ENCODE results near the gene TMEM123.

TMEM123 gene

GRCh38 chr11:102401905-102402304 is 50.7 kb downstream of the TMEM123 start:
- Histone ChIP-seq H3K4me2 (ENCODE audit: low read length) (no peak overlapping the region), H3K4me3 (ENCODE audit: low read length) (no peak overlapping the region), H3K36me3 (ENCODE audit: insufficient read depth, low read length) (peaks cover 51% of the 10 kb centered on the region), H3K27me3 (ENCODE audit: control insufficient read depth, insufficient read depth, low read length) (no peaks in the 10 kb centered on the region), H3K9me3 (replicated peaks; ENCODE audit: low read length) (no peaks in the 10 kb centered on the region), H3K9ac (ENCODE audit: low read depth, low read length) (no peak overlapping the region), H3K4me1 (ENCODE audit: control insufficient read depth, insufficient read depth, low read length) (peaks cover 5% of the 10 kb centered on the region)

- H3K4me2 ChIP-seq (ENCODE audit: low read length) = no peak overlapping the region
- no peak overlapping the region for H3K4me3 ChIP-seq (ENCODE audit: low read length)
- H3K9me3 ChIP-seq (replicated peaks; ENCODE audit: low read length) = no peaks in the 10 kb centered on the region
- peaks cover 50% of the 10 kb centered on the region for H3K36me3 ChIP-seq (ENCODE audit: insufficient read depth, low read length)
- no peak overlapping the region for H3K9ac ChIP-seq (ENCODE audit: low read depth, low read length)
- H3K27me3 ChIP-seq (ENCODE audit: control insufficient read depth, insufficient read depth, low read length) = no peaks in the 10 kb centered on the region
- H3K4me1 ChIP-seq (ENCODE audit: control insufficient read depth, insufficient read depth, low read length) = peaks cover 7% of the 10 kb centered on the region
Observed at GRCh38 chr11:102400603-102401002, 52.0 kb downstream of the TMEM123 start.

- Histone ChIP-seq H3K36me3 (ENCODE audit: insufficient read depth, low read length) (peaks cover 57% of the 10 kb centered on the region), H3K4me2 (ENCODE audit: low read length) (no peak overlapping the region), H3K4me1 (ENCODE audit: control insufficient read depth, insufficient read depth, low read length) (peaks cover 7% of the 10 kb centered on the region), H3K27me3 (ENCODE audit: control insufficient read depth, insufficient read depth, low read length) (no peaks in the 10 kb centered on the region), H3K4me3 (ENCODE audit: low read length) (no peak overlapping the region), H3K9ac (ENCODE audit: low read depth, low read length) (no peak overlapping the region), H3K9me3 (replicated peaks; ENCODE audit: low read length) (no peaks in the 10 kb centered on the region)
Observed at GRCh38 chr11:102399189-102399588, 53.4 kb downstream of the TMEM123 start.

- H3K9me3 ChIP-seq (replicated peaks; ENCODE audit: low read length) = no peaks in the 10 kb centered on the region
Observed at GRCh38 chr11:102398297-102398696, 54.3 kb downstream of the TMEM123 start.

GRCh38 chr11:102396708-102397563 is 55.6 kb downstream of the TMEM123 start:
- Histone ChIP-seq H3K4me3 (ENCODE audit: low read length) (no peak overlapping the region), H3K4me2 (ENCODE audit: low read length) (no peak overlapping the region), H3K9me3 (replicated peaks; ENCODE audit: low read length) (no peaks in the 10 kb centered on the region), H3K4me1 (ENCODE audit: control insufficient read depth, insufficient read depth, low read length) (peaks cover 7% of the 10 kb centered on the region), H3K27me3 (ENCODE audit: control insufficient read depth, insufficient read depth, low read length) (no peaks in the 10 kb centered on the region), H3K9ac (ENCODE audit: low read depth, low read length) (no peak overlapping the region), H3K36me3 (ENCODE audit: insufficient read depth, low read length) (peaks cover 64% of the 10 kb centered on the region)

More at GRCh38 chr11:102398297-102398696, 54.3 kb downstream of the TMEM123 start:
- H3K9ac ChIP-seq (ENCODE audit: low read depth, low read length) = no peak overlapping the region
- peaks cover 60% of the 10 kb centered on the region for H3K36me3 ChIP-seq (ENCODE audit: insufficient read depth, low read length)
- no peak overlapping the region for H3K4me2 ChIP-seq (ENCODE audit: low read length)
- H3K27me3 ChIP-seq (ENCODE audit: control insufficient read depth, insufficient read depth, low read length) = no peaks in the 10 kb centered on the region
- peaks cover 7% of the 10 kb centered on the region for H3K4me1 ChIP-seq (ENCODE audit: control insufficient read depth, insufficient read depth, low read length)
- H3K4me3 ChIP-seq (ENCODE audit: low read length) = no peak overlapping the region

DNA sequence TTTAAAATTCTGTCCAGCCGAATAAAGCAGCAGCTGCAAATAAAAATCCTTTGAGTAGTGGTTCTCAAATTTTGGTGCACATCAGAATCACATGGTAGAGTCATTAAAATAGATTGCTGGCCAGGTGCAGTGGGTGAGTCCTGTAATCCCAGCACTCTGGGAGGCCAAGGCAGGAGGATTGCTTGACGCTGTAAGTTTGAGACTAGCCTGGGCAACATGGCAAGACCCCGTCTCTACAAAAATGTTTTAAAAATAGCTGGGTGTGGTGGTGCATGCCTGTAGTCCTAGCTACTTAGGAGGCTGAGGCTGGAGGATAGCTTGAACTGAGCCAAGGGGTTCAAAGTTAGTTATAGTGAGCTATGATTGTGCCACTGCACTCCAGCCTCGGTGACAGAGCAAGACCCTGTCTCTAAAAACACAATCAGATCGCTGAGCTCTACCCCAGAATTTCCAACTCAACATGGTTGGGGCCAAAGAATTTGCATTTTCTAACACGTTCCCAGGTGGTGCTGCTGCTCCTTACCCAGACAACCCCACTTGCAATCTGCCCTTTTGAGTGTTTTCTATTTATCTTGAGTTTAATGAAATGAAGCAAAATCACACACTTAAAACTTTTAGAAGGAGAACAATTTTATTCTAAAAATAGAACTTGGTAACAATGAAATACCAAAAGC is 56.7 kb downstream of the TMEM123 start:
- H3K36me3 ChIP-seq (ENCODE audit: insufficient read depth, low read length) = peaks cover 65% of the 10 kb centered on the region
- H3K27me3 ChIP-seq (ENCODE audit: control insufficient read depth, insufficient read depth, low read length) = no peaks in the 10 kb centered on the region
- H3K4me3 ChIP-seq (ENCODE audit: low read length) = no peak overlapping the region
- H3K4me1 ChIP-seq (ENCODE audit: control insufficient read depth, insufficient read depth, low read length) = peaks cover 11% of the 10 kb centered on the region
- no peaks in the 10 kb centered on the region for H3K9me3 ChIP-seq (replicated peaks; ENCODE audit: low read length)
- no peak overlapping the region for H3K9ac ChIP-seq (ENCODE audit: low read depth, low read length)
- no peak overlapping the region for H3K4me2 ChIP-seq (ENCODE audit: low read length)

DNA sequence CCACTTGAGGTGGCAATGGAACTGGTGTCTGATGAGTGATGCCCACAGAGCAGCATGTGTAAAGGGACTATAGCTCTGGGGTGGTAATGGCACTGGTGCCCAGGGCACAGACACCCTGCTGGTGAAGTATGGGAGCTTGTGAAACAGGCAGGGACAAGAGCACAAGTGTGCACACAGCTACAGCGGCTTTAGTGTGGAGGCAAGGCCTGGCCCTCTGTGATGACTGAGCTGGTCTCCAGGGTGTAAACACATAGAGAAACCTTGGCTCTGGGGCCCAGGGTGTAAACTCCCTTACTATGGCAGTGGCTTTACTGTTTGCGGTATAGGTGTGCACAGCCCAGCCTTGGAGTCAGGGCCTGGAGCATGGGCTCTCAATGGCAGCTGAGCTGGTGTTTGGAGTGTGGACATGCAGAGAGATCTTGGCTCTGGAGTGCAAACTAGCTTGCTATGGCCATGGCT is 59.3 kb downstream of the TMEM123 start:
- Histone ChIP-seq H3K4me3 (ENCODE audit: low read length) (no peak overlapping the region), H3K4me1 (ENCODE audit: control insufficient read depth, insufficient read depth, low read length) (peaks cover 12% of the 10 kb centered on the region), H3K9me3 (replicated peaks; ENCODE audit: low read length) (no peaks in the 10 kb centered on the region), H3K9ac (ENCODE audit: low read depth, low read length) (no peak overlapping the region), H3K27me3 (ENCODE audit: control insufficient read depth, insufficient read depth, low read length) (no peaks in the 10 kb centered on the region), H3K36me3 (ENCODE audit: insufficient read depth, low read length) (peaks cover 65% of the 10 kb centered on the region), H3K4me2 (ENCODE audit: low read length) (no peak overlapping the region)

GRCh38 chr11:102391549-102392237 is 60.9 kb downstream of the TMEM123 start:
- peaks cover 73% of the 10 kb centered on the region for H3K36me3 ChIP-seq (ENCODE audit: insufficient read depth, low read length)

DNA sequence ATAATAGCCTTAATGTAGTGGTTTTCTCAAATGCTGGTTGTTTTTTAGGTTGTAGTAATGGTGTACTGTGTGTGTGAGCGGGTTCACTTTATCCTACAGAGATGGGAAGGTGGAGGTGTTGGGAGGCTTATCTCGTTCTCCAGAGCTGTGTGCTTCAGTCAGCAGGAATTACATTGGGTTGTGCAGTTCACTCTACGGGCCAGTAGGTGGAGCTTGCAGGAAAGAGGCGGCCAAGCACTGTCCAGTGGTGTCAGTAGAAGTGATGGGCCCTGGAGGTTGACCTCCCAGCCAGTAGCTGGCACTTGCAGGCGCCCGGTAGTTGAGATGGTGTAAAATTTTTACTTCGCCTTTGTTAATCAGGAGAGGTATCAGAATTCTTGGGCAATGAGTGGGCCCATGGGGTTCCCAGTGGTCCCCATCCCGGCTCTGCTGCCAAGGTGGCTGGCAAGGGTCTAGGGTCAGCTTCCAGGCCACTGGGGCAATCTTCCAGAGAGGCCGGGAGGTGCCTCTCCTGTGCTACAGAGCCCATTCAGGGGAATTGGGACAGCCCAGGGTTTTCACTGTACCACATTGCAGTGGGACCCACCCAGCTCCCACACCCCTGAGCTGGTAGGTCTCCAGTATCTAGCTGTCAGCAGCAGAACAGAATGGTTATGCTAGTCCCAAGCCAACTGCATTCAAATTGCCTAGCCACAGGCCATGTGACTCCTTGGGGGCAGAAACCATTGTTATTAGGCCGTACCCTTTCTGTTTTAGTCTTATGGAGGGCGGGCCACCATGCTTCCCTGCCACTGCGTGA is 61.7 kb downstream of the TMEM123 start:
- Histone ChIP-seq H3K9ac (ENCODE audit: low read depth, low read length) (no peak overlapping the region), H3K4me2 (ENCODE audit: low read length) (no peak overlapping the region), H3K9me3 (replicated peaks; ENCODE audit: low read length) (no peaks in the 10 kb centered on the region), H3K4me1 (ENCODE audit: control insufficient read depth, insufficient read depth, low read length) (peaks cover 5% of the 10 kb centered on the region), H3K4me3 (ENCODE audit: low read length) (no peak overlapping the region), H3K36me3 (ENCODE audit: insufficient read depth, low read length) (peaks cover 78% of the 10 kb centered on the region), H3K27me3 (ENCODE audit: control insufficient read depth, insufficient read depth, low read length) (no peaks in the 10 kb centered on the region)

More at GRCh38 chr11:102391549-102392237, 60.9 kb downstream of the TMEM123 start:
- Histone ChIP-seq H3K9me3 (replicated peaks; ENCODE audit: low read length) (no peaks in the 10 kb centered on the region), H3K9ac (ENCODE audit: low read depth, low read length) (no peak overlapping the region), H3K4me3 (ENCODE audit: low read length) (no peak overlapping the region), H3K4me2 (ENCODE audit: low read length) (no peak overlapping the region), H3K27me3 (ENCODE audit: control insufficient read depth, insufficient read depth, low read length) (no peaks in the 10 kb centered on the region), H3K4me1 (ENCODE audit: control insufficient read depth, insufficient read depth, low read length) (peaks cover 5% of the 10 kb centered on the region)

DNA sequence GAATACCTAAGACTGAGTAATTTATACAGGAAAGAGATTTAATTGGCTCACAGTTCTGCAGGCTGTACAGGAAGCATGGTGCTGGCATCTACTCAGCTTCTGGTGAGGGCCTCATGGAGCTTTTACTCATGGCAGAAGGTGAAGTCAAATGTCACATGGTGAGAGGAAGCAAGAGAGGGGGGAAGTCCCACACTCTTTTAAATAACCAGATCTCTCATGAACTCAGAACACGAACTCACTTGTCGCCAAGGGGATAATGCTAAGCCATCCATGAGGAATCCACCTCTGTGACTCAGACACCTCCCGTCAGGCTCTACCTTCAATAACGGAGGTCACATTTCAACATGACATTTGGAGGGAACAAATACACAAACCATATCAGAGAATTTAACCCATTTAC is 63.3 kb downstream of the TMEM123 start:
- H3K27me3 ChIP-seq (ENCODE audit: control insufficient read depth, insufficient read depth, low read length) = no peaks in the 10 kb centered on the region
- H3K36me3 ChIP-seq (ENCODE audit: insufficient read depth, low read length) = peaks cover 83% of the 10 kb centered on the region
- H3K9me3 ChIP-seq (replicated peaks; ENCODE audit: low read length) = no peaks in the 10 kb centered on the region
- H3K4me3 ChIP-seq (ENCODE audit: low read length) = no peak overlapping the region
- no peak overlapping the region for H3K4me2 ChIP-seq (ENCODE audit: low read length)
- H3K4me1 ChIP-seq (ENCODE audit: control insufficient read depth, insufficient read depth, low read length) = peaks cover 5% of the 10 kb centered on the region
- no peak overlapping the region for H3K9ac ChIP-seq (ENCODE audit: low read depth, low read length)

All from skeletal muscle satellite cell (primary cell).